ENCODE data around the gene TPO.
"Not testable (repeated sequence)": the region's sequence is repeated elsewhere in the genome, so short reads cannot be mapped to it uniquely, and the experiment has no call there.

TPO gene

DNA sequence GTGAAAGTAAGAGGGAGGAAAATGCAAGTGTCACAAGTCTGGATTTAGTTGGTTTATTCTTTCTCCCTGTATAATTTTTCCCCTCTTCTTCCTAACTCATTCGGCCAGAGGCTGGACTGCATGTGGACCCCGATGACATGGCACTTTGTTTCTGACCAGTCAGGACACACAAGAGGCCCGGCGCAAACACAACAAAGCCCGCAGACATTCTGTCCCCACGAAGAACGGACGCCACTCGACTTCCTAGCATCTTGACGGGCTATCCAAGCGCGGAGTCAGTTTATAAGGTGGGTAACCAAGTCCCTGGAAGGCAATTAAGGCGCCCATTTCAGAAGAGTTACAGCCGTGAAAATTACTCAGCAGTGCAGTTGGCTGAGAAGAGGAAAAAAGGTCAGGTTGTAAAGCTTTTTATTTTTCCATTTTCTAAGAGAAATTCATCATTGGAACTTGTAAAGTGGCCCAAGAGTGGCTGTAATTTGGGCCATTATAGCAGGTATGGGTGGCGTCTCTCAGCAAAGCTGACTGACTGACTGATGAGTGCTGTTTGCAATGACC is at the start of gene TPO:
Gene TPO, plus strand, starts transcription at position 308 of the 555 bp plus-strand sequence. CDS start 946 bp downstream, outside the sequence.
- no peak for DNase-seq (ENCODE audit: low read depth in 2 of 2)

DNA sequence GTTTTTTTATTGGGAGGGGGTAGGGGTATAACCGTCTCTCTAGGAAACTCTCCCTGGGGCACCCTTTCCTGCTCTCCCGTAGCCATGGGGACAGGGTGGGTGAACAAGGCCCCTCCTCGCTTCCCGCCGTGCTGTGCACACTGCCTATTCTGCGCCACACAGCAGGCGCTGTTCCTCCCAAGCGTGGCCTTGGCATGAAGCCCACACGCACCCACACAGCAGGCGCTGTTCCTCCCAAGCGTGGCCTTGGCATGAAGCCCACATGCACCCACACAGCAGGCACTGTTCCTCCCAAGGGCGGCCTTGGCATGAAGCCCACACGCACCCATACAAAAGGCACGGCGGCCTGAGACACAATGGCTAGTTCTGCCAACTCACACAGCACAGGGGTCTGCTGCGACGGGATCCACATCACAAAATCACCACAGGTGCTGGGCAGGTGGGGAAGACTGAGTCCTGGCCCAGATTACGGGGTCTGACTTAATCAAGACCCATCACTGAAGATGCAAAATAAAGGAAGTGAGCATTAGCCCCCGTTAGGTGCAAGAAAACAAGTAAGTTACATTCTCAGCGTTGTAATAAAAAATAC is 46.6 kb upstream of the TPO start:
- no peak for DNase-seq (ENCODE audit: low read depth in 2 of 2)

DNA sequence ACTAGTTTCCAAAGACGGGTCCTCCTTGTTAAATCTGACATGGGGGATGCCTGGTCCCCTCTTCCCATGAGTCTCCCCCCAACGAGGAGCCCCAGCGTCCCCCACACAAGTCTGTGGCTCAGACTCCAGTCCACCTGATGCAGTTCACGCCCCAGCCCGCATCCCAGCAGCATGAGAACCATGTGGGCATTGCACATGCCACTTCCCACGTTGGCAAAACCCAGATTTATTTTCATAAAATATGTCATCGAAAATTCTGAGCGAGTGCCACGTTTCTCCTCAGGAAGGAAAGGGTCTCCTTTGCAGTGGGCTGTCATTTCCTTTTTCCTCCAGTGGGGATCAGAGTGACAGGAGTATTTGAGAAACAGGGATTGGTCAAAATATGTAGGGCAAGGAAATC is 45.7 kb upstream of the TPO start:
- no peak for DNase-seq (ENCODE audit: low read depth in 2 of 2)

DNA sequence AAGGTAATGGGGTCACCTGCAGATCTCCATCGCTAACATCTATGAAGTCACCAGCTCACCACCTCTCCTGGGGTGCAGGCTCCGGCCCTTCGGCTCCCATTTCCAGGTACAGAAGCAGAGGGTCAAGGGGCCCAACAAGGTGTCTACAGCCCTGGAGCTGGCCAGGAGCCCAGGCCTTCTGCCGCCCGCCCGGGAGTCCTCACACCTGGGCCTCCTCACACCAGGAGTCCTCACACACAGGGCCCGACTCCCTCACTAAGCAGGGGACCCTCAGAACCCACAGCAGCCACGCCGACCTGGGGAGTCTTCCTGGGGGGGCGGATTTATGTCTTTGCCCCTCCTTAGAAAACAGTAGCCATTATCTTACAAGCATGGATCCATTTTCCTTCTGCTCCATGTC is 43.4 kb upstream of the TPO start:
- DNase-seq (ENCODE audit: low read depth in 2 of 2) = no peak

DNA sequence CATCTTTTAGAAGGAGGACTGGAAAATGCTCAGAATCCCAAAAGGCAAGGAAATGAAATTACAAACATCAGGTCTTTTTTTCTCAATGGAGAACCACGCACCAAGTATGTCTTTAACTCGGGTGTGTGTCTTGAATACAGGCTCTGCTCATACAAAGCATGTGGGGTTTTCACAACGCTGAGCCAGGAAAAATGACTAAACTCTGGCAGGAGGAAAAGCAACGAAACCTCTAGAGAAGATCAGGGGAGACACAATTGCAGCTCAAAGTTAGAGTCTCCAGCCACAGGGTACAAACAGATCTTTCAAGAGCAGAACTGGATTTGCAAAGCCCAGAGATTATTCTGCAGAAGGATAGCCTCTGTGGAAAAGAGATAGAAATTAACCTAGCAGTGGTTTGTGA is 42.8 kb upstream of the TPO start:
- DNase-seq (ENCODE audit: low read depth in 2 of 2) = no peak

DNA sequence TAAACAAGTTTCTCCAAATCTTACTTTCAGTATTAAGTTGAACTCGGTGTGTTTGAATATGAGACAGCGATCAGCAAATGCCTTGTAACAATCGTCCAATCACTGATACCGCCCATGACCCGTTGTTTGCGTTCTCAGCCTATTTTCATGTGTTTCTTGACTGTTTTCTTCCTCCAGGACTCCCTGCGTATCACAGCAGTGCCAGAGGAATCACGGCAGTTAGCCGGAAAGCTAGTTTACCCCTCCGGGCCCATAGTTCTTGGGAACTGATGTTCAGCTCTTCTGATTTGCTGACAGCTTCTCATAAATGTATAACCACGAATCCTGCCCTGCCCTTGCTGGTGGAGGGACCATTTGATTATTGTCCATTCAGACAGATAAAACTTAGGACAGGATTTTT is 42.2 kb upstream of the TPO start:
- DNase-seq (ENCODE audit: low read depth in 2 of 2) = no peak

DNA sequence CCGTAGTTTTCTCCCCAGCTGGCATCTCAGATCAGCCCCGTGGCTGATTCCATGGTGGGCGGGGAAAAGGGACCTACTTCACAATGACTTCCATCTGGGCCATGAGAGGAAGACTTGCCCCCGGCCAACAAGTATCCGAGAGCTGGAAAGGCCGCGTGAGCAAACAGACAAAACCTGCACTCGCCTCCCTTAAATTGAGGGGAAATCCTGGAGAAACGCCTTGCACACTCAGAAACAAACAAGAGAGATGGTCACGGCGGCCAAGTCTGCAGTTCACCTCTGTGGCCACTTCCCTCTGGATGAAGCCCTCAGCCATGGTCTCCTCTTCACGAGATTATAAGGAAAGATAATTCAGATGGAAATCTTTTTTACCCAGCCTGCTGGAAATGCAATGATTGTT is 39.4 kb upstream of the TPO start:
- DNase-seq (ENCODE audit: low read depth in 2 of 2) = no peak

DNA sequence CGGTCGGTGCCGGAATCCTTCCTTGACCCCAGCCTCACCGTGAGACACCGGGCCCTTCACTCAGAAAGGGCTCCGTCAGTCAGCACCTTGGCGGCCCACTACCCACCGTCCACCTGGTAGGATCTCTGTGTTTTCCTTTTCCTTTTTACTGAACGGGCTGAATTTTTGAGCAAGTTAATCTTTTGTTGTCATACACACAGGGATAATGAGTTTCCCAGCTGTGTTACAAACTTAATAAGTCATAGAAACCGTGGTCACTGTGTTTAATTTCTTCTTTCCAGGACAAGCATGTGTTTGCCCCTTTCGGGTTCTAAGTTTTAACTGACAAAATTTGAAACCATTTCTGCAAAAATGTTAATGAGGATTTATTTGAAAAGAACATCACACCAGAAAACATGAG is 39.0 kb upstream of the TPO start:
- no peak for DNase-seq (ENCODE audit: low read depth in 2 of 2)

DNA sequence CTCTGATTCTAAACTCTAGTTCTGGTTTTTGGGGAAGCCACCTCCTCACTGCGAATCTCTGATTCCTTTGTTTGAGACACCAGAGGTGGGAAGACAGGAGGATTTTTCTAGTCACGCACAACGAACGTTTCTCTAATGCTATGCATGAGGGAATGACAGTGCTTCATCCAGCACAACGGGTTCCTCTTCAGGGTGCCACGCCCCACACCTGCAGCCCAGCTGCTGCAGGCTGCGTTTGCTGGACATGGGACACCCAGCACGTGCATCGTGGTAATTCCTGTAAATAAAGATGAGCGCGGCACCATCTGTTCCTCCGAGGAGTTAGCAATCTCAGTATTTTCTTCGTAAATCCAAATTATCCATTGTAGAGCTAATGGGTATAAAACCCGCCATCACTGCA is 37.5 kb upstream of the TPO start:
- no peak for DNase-seq (ENCODE audit: low read depth in 2 of 2)

DNA sequence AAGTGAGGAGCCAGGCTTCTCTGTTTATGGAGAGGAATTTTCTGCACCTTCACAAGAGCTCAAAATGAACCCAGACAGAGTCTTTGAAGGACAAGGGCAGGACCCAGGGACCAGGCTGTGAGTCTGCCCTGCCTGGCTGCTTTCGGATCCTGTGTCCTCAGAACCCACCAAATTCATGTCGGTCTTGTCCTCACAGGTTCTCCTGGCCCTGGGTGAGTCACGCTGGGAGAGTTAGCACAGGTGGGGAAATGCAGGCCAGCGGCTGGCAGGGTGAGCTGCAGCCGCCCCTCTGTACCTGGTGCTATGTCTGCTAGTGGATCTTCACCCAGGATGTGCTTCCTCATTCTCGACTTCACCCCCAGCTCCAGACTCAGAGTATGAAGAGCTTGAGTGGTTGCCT is 35.8 kb upstream of the TPO start:
- DNase-seq (ENCODE audit: low read depth in 2 of 2) = no peak

DNA sequence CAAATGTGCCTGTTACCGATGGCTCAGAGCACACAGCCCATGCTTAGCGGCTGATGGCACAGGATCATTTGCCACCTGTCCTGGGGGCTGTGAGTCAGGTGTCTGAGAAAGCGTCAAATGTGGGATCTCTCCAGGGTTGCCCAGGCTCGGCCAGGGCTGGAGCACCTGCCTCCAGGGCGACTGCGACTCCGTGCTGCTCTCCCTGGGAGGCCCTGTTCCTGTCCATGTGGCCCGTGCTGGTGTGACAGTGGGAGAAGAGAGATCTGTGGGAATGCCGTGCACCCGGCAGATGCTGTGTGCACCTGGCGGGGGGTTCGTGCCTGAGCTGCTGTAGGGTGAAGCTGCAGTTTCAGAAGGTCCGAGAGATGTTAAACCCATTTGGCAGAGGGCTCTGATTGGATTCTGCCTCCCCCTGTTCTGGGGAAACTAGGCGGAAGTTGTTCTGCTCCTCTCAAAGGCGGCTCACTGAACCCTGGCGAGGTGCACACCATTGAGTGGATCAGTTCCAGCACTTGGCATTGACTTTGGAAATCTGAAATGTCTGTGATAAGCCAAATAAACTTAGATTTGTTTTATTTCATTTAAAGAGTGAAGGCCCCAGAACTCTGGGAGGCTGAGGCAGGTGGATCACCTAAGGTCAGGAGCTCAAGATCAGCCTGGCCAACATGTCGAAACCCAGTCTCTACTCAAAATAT is 34.7 kb upstream of the TPO start:
- DNase-seq (ENCODE audit: low read depth in 2 of 2) = no peak

DNA sequence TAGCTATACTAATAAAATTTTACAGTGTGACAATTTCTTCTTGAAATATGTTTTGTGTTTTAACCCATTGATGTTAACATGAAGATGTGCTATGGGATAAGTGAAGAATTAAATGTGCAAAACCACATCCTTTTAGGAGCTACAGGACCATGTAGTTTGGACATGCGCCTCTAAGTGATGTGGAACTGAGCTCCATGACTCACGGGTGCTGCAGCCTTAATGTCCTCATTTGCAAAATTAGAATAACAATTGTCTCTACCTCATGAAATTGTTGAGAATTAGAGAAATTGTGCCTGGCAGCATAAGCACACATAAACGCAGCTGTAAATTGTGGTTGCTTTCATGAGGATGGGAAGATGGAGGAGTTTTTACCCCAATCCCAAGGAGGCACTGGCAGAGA is 31.6 kb upstream of the TPO start:
- no peak for DNase-seq (ENCODE audit: low read depth in 2 of 2)

DNA sequence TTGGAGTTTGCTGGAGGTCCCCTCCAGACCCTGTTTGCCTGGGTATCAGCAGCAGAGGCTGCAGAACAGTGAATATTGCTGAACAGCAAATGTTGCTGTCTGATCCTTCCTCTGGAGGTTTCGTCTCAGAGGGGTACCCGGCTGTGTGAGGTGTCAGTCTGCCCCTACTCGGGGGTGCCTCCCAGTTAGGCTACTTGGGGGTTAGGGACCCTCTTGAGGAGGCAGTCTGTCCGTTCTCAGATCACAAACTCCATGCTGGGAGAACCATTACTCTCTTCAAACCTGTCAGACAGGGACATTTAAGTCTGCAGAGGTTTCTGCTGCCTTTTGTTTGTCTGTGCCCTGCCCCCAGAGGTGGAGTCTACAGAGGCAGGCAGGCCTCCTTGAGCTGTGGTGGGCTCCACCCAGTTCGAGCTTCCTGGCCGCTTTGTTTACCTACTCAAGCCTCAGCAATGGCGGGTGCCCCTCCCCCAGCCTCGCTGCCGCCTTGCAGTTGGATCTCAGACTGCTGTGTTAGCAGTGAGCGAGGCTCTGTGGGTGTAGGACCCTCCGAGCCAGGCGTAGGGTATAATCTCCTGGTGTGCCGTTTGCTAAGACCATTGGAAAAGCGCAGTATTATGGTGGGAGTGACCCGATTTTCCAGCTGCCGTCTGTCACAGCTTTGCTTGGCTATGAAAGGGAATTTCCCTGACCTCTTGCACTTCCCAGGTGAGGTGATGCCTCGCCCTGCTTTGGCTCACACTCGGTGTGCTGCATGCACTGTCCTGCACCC is 25.1 kb upstream of the TPO start:
- DNase-seq (ENCODE audit: low read depth in 2 of 2) = not testable (repeated sequence)

DNA sequence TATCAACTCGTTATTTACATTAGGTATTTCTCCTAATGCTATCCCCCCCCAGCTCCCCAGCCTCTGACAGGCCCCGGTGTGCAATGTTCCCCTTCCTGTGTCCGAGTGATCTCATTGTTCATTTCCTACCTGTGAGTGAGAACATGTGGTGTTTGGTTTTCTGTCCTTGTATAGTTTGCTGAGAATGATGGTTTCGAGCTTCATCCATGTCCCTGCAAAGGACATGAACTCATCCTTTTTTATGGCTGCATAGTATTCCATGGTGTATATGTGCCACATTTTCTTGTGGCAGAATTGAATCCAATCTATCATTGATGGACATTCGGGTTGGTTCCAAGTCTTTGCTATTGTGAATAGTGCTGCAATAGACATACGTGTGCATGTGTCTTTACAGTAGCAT is 23.1 kb upstream of the TPO start:
- not testable (repeated sequence) for DNase-seq (ENCODE audit: low read depth in 2 of 2)

DNA sequence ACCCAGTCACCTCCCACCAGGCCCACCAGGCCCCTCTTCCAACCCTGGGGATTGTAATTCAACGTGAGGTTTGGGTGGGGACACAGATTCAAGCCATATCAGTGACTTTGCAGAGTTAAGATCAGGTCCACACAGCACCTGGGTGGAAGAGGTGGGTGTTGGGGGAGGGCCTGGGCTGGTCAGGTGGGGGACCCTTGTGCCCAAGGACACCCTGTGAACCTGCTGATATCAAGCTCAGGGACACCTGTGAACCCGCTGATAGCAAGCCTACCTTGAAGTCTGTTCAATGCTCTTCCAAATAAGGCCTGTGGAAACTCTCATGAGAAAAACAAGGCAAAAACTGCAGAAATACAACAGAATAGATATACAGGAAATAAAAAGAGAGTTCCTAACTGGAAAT is 19.9 kb upstream of the TPO start:
- DNase-seq (ENCODE audit: low read depth in 2 of 2) = no peak

DNA sequence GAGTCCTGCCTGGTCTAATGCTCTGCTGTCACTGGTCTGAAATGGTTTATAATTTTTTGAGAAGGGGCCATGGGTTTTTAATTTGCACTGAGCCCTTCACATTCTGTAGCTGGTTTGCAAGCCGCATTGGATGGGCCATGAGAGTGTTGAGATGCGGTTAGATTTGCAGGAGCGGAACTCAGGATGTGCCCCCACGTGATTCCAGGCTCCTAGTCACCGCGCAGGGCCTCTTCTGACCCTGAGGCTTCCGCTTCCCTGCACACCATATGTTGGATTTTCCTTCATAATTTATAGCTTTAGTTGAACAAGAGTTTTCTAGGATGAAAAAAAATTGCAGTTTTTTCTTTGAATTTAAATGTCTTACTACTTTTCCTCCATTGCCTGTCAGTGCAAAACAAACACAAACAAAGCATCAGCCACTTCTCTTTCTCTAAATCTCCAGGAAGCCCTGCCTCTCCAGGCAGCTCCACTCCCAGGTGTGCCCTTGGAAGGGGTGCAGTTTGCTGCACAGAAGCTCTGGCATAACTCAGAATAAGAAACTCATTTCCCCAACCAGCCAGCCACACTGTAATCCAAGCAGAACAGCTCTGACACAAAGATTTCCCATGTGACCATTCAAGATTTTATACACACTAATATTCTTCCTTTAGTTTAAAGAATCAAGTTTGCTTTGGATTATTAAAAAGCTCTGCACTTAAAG is 18.4 kb upstream of the TPO start:
- no peak for DNase-seq (ENCODE audit: low read depth in 2 of 2)

DNA sequence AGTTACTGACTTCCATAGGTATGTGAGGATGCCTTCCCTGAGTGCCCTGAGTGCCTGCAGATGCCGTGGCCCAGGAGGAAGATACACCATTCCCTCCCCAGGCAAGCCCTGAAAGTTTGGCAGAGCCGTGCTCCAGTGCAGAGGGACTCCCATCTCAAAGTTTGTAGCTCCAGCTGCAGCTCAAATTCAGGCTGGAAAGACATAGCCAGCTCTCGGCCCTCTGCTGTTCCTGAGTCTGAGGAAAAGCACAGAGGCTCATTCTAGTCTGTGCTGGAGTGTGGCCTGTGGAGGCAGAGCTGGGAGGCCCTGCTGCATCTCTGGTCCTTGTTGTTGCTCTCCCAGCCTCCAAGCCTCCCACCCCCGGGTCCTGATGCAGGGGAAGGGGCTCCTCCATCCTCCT is 15.9 kb upstream of the TPO start:
- DNase-seq (ENCODE audit: low read depth in 2 of 2) = no peak

DNA sequence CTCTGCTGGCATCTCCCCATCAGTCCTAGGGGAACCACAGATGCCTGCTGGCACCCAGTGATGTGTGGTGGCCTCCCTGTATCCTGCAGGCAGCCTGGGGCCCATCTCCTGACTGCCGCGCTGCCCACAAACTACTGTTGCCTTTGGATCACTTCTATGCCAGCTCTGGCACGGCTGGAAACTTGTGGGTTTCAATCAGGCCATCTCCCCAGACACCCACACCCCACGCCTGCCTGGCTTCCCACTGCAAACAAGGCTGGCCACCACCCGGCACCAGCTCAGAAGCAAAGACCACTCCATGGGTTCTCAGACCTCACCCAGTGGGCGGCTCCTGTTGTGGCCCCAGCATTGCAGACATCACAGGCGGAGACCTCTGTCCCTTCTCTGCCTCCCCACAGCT is 15.1 kb upstream of the TPO start:
- no peak for DNase-seq (ENCODE audit: low read depth in 2 of 2)

DNA sequence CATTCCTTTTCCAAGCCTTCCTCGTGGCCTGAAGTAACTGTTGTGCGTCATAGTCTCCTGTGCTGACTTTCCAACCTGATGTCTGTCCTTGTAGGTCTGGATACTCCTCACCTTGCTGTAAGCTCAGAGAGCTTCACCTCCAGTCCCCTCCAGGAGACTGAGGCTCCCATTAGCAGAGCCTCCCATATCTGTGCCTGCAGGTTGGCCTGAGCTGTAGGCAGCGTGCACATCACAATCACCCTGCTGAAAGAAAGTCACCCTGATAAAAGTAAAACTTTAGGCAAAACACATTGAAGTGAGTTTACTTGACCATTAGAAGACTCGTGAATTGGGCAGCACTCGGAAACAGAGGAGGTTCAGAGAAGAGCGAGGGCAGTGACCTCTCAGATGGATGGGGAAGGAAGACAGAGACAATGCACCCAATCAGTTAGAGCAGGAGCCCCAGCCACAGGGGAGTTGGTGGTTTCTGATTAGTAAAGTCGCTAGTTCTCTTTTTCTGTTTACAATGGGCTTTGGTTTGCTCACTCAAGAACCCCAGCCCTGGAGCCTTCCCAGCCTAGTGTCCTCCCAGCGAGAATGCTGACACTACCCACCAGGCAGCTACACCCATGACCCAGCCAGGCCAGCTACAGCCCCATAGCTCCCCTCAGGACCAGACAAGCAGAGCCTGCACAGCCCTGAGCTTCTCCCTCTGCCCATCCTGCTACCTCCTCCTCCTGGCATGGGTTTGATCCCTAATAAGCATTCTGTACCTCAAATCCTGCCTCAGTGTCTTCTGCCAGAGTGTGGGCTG is 12.1 kb upstream of the TPO start:
- DNase-seq (ENCODE audit: low read depth in 2 of 2) = no peak

DNA sequence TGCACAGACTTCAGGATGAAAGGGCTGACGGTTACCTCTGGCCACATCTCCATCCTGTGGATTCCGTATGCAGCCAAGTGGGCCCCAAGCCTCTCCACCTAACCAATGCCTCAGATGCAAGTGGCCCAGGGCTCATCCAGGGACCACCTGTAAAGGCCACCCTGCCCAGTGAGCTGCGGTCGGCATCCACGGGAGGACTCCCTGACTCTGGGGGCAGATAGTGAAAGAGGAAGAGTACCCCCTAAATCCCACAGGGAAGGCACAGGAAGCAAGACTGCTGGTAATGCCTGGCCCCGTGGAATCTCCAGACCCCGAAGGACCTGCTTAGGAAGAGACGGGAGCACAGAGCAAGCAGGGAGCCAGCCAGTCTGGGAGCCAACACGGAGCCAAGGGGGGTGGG is 11.2 kb upstream of the TPO start:
- DNase-seq (ENCODE audit: low read depth in 2 of 2) = no peak

DNA sequence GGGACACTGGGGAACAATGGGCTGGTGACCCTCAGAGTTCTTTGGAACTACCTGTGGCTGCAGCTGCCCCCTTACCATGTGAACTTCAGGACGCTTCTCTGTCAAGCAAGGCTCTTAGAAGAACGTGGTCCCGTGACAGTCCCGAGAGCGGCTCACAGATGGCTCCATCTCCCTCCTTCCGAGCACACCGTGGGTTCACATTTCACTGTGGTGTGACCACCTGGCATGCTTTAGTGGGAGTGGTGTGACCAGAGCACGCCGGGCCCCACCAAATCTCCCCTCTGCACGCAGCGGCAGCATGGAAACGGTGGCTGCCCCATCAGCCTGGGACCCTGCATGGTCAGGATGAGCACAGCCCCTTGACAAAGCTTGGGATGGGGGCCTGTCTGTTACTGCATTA is 9.7 kb upstream of the TPO start:
- DNase-seq (ENCODE audit: low read depth in 2 of 2) = no peak

All from fibroblast of skin of left biceps (primary cell).